Stomach (tissue), 4 donors: ENCODE data around the gene MALSU1.

Experiments used
- CTCF ChIP-seq, 7 experiments: fragments of 450-650 bp in 4 of 7; fragments of 200-600 bp in 3 of 7; sonication (generic) in 3 of 7; IDR thresholded peaks; one replicate each; pipeline ENCODE4 v1.5.1; 2016 to 2019; ENCODE audit warnings: antibody characterized with exemption in 7 of 7, control low read depth in 2 of 7, mild to moderate bottlenecking in 1 of 7
- POLR2A ChIP-seq, 4 donors: fragments of 450-650 bp; IDR thresholded peaks; one replicate each; pipeline ENCODE4 v1.6.1; 2016; ENCODE audit warnings: antibody characterized with exemption in 4 of 4, control low read depth in 2 of 4, mild to moderate bottlenecking in 1 of 4, moderate library complexity in 1 of 4
- POLR2AphosphoS5 ChIP-seq, 3 donors: sonication (generic); formaldehyde crosslinking; IDR thresholded peaks; one replicate each; pipeline ENCODE4 v1.6.1; 2016; ENCODE audit warnings: antibody characterized with exemption in 3 of 3

GRCh38 chr7:23295401-23295697, 3.8 kb upstream of the MALSU1 start:
- TF ChIP-seq CTCF (IDR thresholded peaks at IDR 0.05) (no peak), POLR2AphosphoS5 (IDR thresholded peaks at IDR 0.05) (no peak), POLR2A (IDR thresholded peaks at IDR 0.05) (no peak)
